ENCODE data around the gene YWHAH. TPM values are rescaled to one million over a fixed set of nuclear protein-coding genes. Genes with fewer than 3 reads are reported as not detected.

YWHAH gene
- total RNA-seq, 2 experiments from 2014 or later: 113 to 145 TPM

DNA sequence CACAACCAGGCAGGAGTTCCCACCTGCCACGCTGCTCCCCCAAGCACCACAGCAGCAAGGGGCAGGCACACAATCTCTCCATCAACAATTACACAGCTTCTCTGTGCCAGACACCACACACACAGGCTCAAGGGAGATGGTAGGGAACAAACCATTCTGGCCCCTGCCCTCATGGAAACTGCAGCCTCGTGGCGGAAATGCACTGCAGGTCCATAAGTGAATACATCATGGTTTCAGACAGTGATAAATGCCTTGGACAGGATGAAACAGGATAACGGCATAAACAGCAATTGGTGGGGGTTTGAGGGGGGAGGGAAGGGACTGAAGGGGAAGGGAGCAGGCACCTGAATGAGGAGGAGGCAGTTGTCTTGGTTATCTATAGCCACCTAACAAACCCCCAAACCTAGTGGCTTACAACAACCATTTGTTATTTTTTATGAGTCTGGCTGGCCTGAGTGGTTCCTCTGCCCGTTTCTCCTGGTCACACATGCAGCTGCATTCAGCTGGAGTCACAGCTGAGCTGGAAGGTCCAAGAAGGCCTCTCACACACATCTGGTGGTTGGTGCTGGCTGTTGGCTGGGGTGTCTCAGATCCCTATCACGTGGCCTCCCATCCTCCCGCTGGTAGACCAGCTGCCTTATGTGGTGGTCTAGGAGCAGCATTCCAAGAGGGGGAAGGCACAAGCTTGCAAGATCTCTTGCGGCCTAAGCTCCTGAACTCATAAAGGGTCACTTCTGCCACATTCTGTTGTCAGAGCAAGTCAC is 15.0 kb upstream of the YWHAH start:
- no peaks in the 10 kb centered on the region for H3K79me2 ChIP-seq (ENCODE audit: insufficient read depth, low read depth, low read length)
- H3K4me3 ChIP-seq (ENCODE audit: low read depth, low read length, poor library complexity, severe bottlenecking): no peak overlapping the region
- no peak for DNase-seq (ENCODE audit: low spot score)
- no peaks in the 10 kb centered on the region for H3K36me3 ChIP-seq (ENCODE audit: insufficient read depth, low read length)
- TF ChIP-seq CTCF (conservative IDR thresholded peaks at IDR 0.05; ENCODE audit: low read length): no peak
- no peak for TF ChIP-seq EZH2phosphoT487 (IDR thresholded peaks at IDR 0.05; ENCODE audit: borderline replicate concordance, low read depth, low read length)
- H3K9me3 ChIP-seq (ENCODE audit: low read length): no peaks in the 10 kb centered on the region
- H2AFZ ChIP-seq (ENCODE audit: low read length): no peak overlapping the region
- ChIA-PET POLR2A (interaction anchor here (1.0 kb wide), 1 partner anchor 8 kb away, joined by 3 read pairs; no protein-coding TSS in a partner anchor), CTCF (ENCODE audit: unreplicated experiment) (interaction anchor here (0.6 kb wide), 1 partner anchor 292 kb away, joined by 4 read pairs; no protein-coding TSS in a partner anchor)
- H3K9me2 ChIP-seq (ENCODE audit: insufficient read depth, low read length): no peaks in the 10 kb centered on the region
- no peaks in the 10 kb centered on the region for H4K20me1 ChIP-seq (ENCODE audit: insufficient read depth, low read length)
- H3K4me2 ChIP-seq (ENCODE audit: low read length): no peak overlapping the region
- H3K27ac ChIP-seq (ENCODE audit: low read depth, low read length, poor library complexity, severe bottlenecking): no peak overlapping the region
- intact Hi-C loops (cut with micrococcal nuclease; ENCODE audit: unreplicated experiment): no loop called here
- H3K4me1 ChIP-seq (ENCODE audit: insufficient read depth, low read length, poor library complexity, severe bottlenecking): no peaks in the 10 kb centered on the region
- BruUV-seq (replicated peaks): no TSS peak

- intact Hi-C loops (cut with micrococcal nuclease; ENCODE audit: unreplicated experiment): no loop called here
- Histone ChIP-seq H3K4me3 (ENCODE audit: low read depth, low read length, poor library complexity, severe bottlenecking) (no peak overlapping the region), H2AFZ (ENCODE audit: low read length) (no peak overlapping the region), H3K79me2 (ENCODE audit: insufficient read depth, low read depth, low read length) (no peaks in the 10 kb centered on the region), H3K9me3 (ENCODE audit: low read length) (no peaks in the 10 kb centered on the region), H3K36me3 (ENCODE audit: insufficient read depth, low read length) (no peaks in the 10 kb centered on the region), H3K9me2 (ENCODE audit: insufficient read depth, low read length) (no peaks in the 10 kb centered on the region), H3K4me1 (ENCODE audit: insufficient read depth, low read length, poor library complexity, severe bottlenecking) (no peaks in the 10 kb centered on the region), H3K27ac (ENCODE audit: low read depth, low read length, poor library complexity, severe bottlenecking) (no peak overlapping the region), H3K4me2 (ENCODE audit: low read length) (no peak overlapping the region), H4K20me1 (ENCODE audit: insufficient read depth, low read length) (no peaks in the 10 kb centered on the region)
- DNase-seq (ENCODE audit: low spot score): no peak
- POLR2A ChIA-PET: interaction anchor here (1.2 kb wide), 1 partner anchor 13 kb away, joined by 3 read pairs; no protein-coding TSS in a partner anchor
- CTCF ChIA-PET (ENCODE audit: unreplicated experiment): no interaction called here
- TF ChIP-seq CTCF (conservative IDR thresholded peaks at IDR 0.05; ENCODE audit: low read length) (no peak), EZH2phosphoT487 (IDR thresholded peaks at IDR 0.05; ENCODE audit: borderline replicate concordance, low read depth, low read length) (no peak)
- no TSS peak for BruUV-seq (replicated peaks)
Observed at GRCh38 chr22:31932863-31933262, 11.5 kb upstream of the YWHAH start.

GRCh38 chr22:31933406-31933805 is 10.9 kb upstream of the YWHAH start:
- no peaks in the 10 kb centered on the region for H3K4me1 ChIP-seq (ENCODE audit: insufficient read depth, low read length, poor library complexity, severe bottlenecking)
- no peak overlapping the region for H3K4me2 ChIP-seq (ENCODE audit: low read length)
- no peak overlapping the region for H3K27ac ChIP-seq (ENCODE audit: low read depth, low read length, poor library complexity, severe bottlenecking)
- no peaks in the 10 kb centered on the region for H4K20me1 ChIP-seq (ENCODE audit: insufficient read depth, low read length)
- no peaks in the 10 kb centered on the region for H3K9me3 ChIP-seq (ENCODE audit: low read length)
- no peak overlapping the region for H3K4me3 ChIP-seq (ENCODE audit: low read depth, low read length, poor library complexity, severe bottlenecking)
- no peak overlapping the region for H2AFZ ChIP-seq (ENCODE audit: low read length)
- no TSS peak for BruUV-seq (replicated peaks)
- POLR2A ChIA-PET: interaction anchor here (1.2 kb wide), 1 partner anchor 14 kb away, joined by 3 read pairs; no protein-coding TSS in a partner anchor
- no peaks in the 10 kb centered on the region for H3K9me2 ChIP-seq (ENCODE audit: insufficient read depth, low read length)
- intact Hi-C loops (cut with micrococcal nuclease; ENCODE audit: unreplicated experiment): no loop called here
- H3K36me3 ChIP-seq (ENCODE audit: insufficient read depth, low read length): no peaks in the 10 kb centered on the region
- no peak for DNase-seq (ENCODE audit: low spot score)
- CTCF ChIA-PET (ENCODE audit: unreplicated experiment): no interaction called here
- no peaks in the 10 kb centered on the region for H3K79me2 ChIP-seq (ENCODE audit: insufficient read depth, low read depth, low read length)
- TF ChIP-seq EZH2phosphoT487 (IDR thresholded peaks at IDR 0.05; ENCODE audit: borderline replicate concordance, low read depth, low read length) (no peak), CTCF (conservative IDR thresholded peaks at IDR 0.05; ENCODE audit: low read length) (no peak)
